ENCODE results near the gene SLCO1A2.

- TF ChIP-seq EZH2 (IDR thresholded peaks at IDR 0.05; ENCODE audit: low read depth, unreplicated experiment) (no peak), CTCF (conservative IDR thresholded peaks at IDR 0.05; ENCODE audit: low read depth in 2 of 2) (no peak)
Measured at GRCh38 chr12:21276826-21277225, 57.9 kb downstream of the SLCO1A2 start.

All from GM23338 (cell line).